K562 (cell line): ENCODE data around the gene NRF1. TPM values are rescaled to one million over a fixed set of nuclear protein-coding genes. Genes with fewer than 3 reads are reported as not detected.
A peak's percentile ranks its signal among the peaks of the same experiment; 100 is the strongest.

Experiments used
- CBX2 ChIP-seq: fragments of 200-600 bp; sonication (generic); IDR thresholded peaks from one replicate; pipeline ENCODE4 v1.6.1; 2012; ENCODE audit warnings: mild to moderate bottlenecking, low read length, inconsistent platforms; ENCODE audit not compliant: insufficient read depth, poor library complexity, severe bottlenecking
- CBX5 ChIP-seq: IDR thresholded peaks from 2 replicates; pipeline ENCODE4 v1.6.1; 2014; ENCODE audit warnings: low read depth, borderline replicate concordance
- CEBPB ChIP-seq: fragments of 450-650 bp; IDR thresholded peaks from 2 replicates; pipeline ENCODE4 v1.6.1; 2016; ENCODE audit warnings: missing genetic modification characterization, missing compliant biosample characterization
- CEBPZ ChIP-seq: fragments of 150-350 bp; IDR thresholded peaks from 2 replicates; pipeline ENCODE4 v1.6.1; 2014; ENCODE audit warnings: low read depth, mild to moderate bottlenecking, low read length, borderline replicate concordance
- CREB3L1 ChIP-seq: fragments of 450-650 bp; IDR thresholded peaks from 2 replicates; pipeline ENCODE4 v1.6.1; 2014; ENCODE audit warnings: low read depth, mild to moderate bottlenecking, moderate library complexity, borderline replicate concordance
- DEAF1 ChIP-seq: fragments of 450-650 bp; formaldehyde crosslinking; IDR thresholded peaks from 2 replicates; pipeline ENCODE4 v1.4.0; 2020; ENCODE audit warnings: mild to moderate bottlenecking, moderate library complexity
- FOXK1 ChIP-seq: sonication (generic); formaldehyde crosslinking; IDR thresholded peaks from 2 replicates; pipeline ENCODE4 v1.8.0; 2022; ENCODE audit warnings: missing genetic modification reagents, mild to moderate bottlenecking, borderline replicate concordance
- IRF2 ChIP-seq: sonication (generic); formaldehyde crosslinking; IDR thresholded peaks from 2 replicates; pipeline ENCODE4 v1.8.1; 2022; ENCODE audit warnings: mild to moderate bottlenecking, missing genetic modification reagents
- JUNB ChIP-seq: fragments of 450-650 bp; formaldehyde crosslinking; conservative IDR thresholded peaks from 2 replicates; pipeline ENCODE4 v1.4.0; 2020; ENCODE audit warnings: mild to moderate bottlenecking
- NBN ChIP-seq: fragments of 450-650 bp; IDR thresholded peaks from 2 replicates; pipeline ENCODE4 v1.6.1; 2016; ENCODE audit warnings: low read depth, mild to moderate bottlenecking
- NFE2L1 ChIP-seq: fragments of 450-650 bp; IDR thresholded peaks from 2 replicates; pipeline ENCODE4 v1.6.1; 2016; ENCODE audit warnings: missing genetic modification characterization, low read depth, mild to moderate bottlenecking, missing compliant biosample characterization, moderate library complexity, borderline replicate concordance
- NFIC ChIP-seq: fragments of 450-650 bp; IDR thresholded peaks from 2 replicates; pipeline ENCODE4 v1.6.1; 2017; ENCODE audit warnings: mild to moderate bottlenecking, inconsistent platforms
- RBBP5 ChIP-seq: fragments of 200-600 bp; sonication (generic); IDR thresholded peaks from 2 replicates; pipeline ENCODE4 v1.6.1; 2012; ENCODE audit warnings: borderline replicate concordance, mild to moderate bottlenecking, low read length, control low read depth, inconsistent platforms; ENCODE audit not compliant: insufficient read depth, poor library complexity, severe bottlenecking
- RCOR1 ChIP-seq, 2 experiments: IDR thresholded peaks; 2 replicates each; pipeline ENCODE4 v1.6.1; 2012; ENCODE audit warnings: low read depth in 2 of 2, low read length in 2 of 2, borderline replicate concordance in 1 of 2, improper control_type of control experiment in 1 of 2
- THRA ChIP-seq: fragments of 450-650 bp; IDR thresholded peaks from 2 replicates; pipeline ENCODE4 v1.6.1; 2017; ENCODE audit warnings: mild to moderate bottlenecking, moderate library complexity
- ZNF277 ChIP-seq: fragments of 250-450 bp; sonication (Bioruptor Pico); IDR thresholded peaks from 2 replicates; pipeline ENCODE4 v1.8.0; 2022; ENCODE audit warnings: inconsistent platforms, mild to moderate bottlenecking, moderate library complexity, borderline replicate concordance
- ZNF57 ChIP-seq: fragments of 450-650 bp; formaldehyde crosslinking; IDR thresholded peaks from 2 replicates; pipeline ENCODE4 v1.4.0; 2020; ENCODE audit warnings: mild to moderate bottlenecking, moderate library complexity
- polyA plus RNA-seq, 8 experiments: library from polyadenylated mRNA; depleted of rRNA in 4 of 8; stranded (reverse) in 5 of 8; unstranded in 3 of 8; fragments of >200 nt; fragmentation: Nextera tagmentation in 2 of 8; fragmentation: Illumina TruSeq in 1 of 8; extraction: Ambion mirVana in 2 of 8; extraction: Trizol in 1 of 8; gene quantifications; 2 replicates each; pipeline versions ENCODE4 v1.2.1 to v1.2.3, GENCODE V29; 2011 to 2014; ENCODE audit warnings: inconsistent platforms in 1 of 8, missing spikeins in 1 of 8
- total RNA-seq, 7 experiments: library from RNA; depleted of rRNA in 6 of 7; stranded (reverse); fragments of >200 nt in 6 of 7; fragmentation: Illumina TruSeq in 2 of 7; extraction: Trizol in 2 of 7; gene quantifications; 2 replicates each; pipeline versions ENCODE4 v1.2.1 to v1.2.3, GENCODE V29; 2011 to 2021; ENCODE audit warnings: low replicate concordance in 1 of 7

Gene NRF1
- total and polyA plus RNA-seq, 9 of the 15 experiments (the other 6 are each of a cell fraction or from before 2014, with no cell fraction given): 8.6 to 28.8 (median 20.3) TPM

- TF ChIP-seq CEBPZ (no peak), CBX5 (no peak), CREB3L1 (peak; percentile 20; the same call in 1 of the 2 replicates), THRA (no peak), RCOR1 (IDR thresholded peaks at IDR 0.05; ENCODE audit: borderline replicate concordance in 1 of 2, low read depth in 2 of 2, low read length in 2 of 2) (peak in 1 of 2 experiments; percentile 57; a peak in 3 of 4 replicates), FOXK1 (CRISPR knock-in tag) (peak; percentile 93), JUNB (no peak), ZNF277 (CRISPR knock-in tag) (no peak), ZNF57 (CRISPR knock-in tag) (no peak), RBBP5 (peak; percentile 89), CEBPB (no peak), NBN (peak; percentile 49), CBX2 (no peak), DEAF1 (CRISPR knock-in tag) (no peak), NFE2L1 (tag) (no peak), IRF2 (CRISPR knock-in tag) (no peak), NFIC (peak; percentile 84)
Observed at GRCh38 chr7:129768614-129769399, 157.3 kb downstream of the NRF1 start (continued).
